A673 (cell line): ENCODE measurements around the gene MRPS17. TPM values are rescaled to one million over a fixed set of nuclear protein-coding genes. Genes with fewer than 3 reads are reported as not detected.
A peak's percentile ranks its signal among the peaks of the same experiment; 100 is the strongest.

ENCODE experiments used
- Bru-seq: library from RNA; stranded (reverse); fragments of 400-500 nt; gene quantifications from one replicate; lab custom pipeline; 2021; lab: Mats Ljungman, UMichigan
- BruChase-seq, 2 experiments: library from RNA; stranded (reverse); fragments of 400-500 nt; gene quantifications; one replicate each; lab custom pipeline; 2021; lab: Mats Ljungman, UMichigan
- BruUV-seq: library from RNA; stranded (reverse); fragments of 400-500 nt; replicated peaks from 2 replicates; lab custom pipeline; 2021; lab: Mats Ljungman, UMichigan
- CTCF ChIA-PET: fragments of 300-600 bp; sonication (Branson Sonifier 250); formaldehyde crosslinking; loops from one replicate; lab custom pipeline; 2022; ENCODE audit warnings: antibody characterized with exemption; lab: Charles Lee
- POLR2A ChIA-PET: fragments of 300-600 bp; sonication (Branson Sonifier 250); formaldehyde crosslinking; loops from one replicate; lab custom pipeline; 2022; ENCODE audit warnings: antibody characterized with exemption; ENCODE audit not compliant: low non-redundant PET; lab: Charles Lee
- DNase-seq: peaks from one replicate; pipeline ENCODE4 v3.0.0-alpha.2; 2015; ENCODE audit warnings: low spot score
- H3K27ac ChIP-seq: fragments of 200-600 bp; sonication (generic); 2 replicates; pipeline ENCODE4 v1.5.1; 2016; ENCODE audit warnings: mixed run types, low read depth, mild to moderate bottlenecking, mixed read lengths, antibody characterized with exemption, low read length; ENCODE audit not compliant: poor library complexity, severe bottlenecking
- H3K27me3 ChIP-seq: fragments of 200-600 bp; sonication (generic); replicated peaks from 2 replicates; pipeline ENCODE4 v1.6.1; 2017; ENCODE audit warnings: mixed run types, low read depth, mild to moderate bottlenecking, mixed read lengths, antibody characterized with exemption, low read length; ENCODE audit not compliant: insufficient read depth, poor library complexity
- H3K36me3 ChIP-seq: fragments of 200-600 bp; sonication (generic); 2 replicates; pipeline ENCODE4 v1.6.1; 2016; ENCODE audit warnings: mixed run types, mild to moderate bottlenecking, mixed read lengths, antibody characterized with exemption, low read length; ENCODE audit not compliant: insufficient read depth, poor library complexity, severe bottlenecking
- H3K4me1 ChIP-seq: fragments of 200-600 bp; sonication (generic); 2 replicates; pipeline ENCODE4 v1.6.1; 2017; ENCODE audit warnings: mixed run types, mild to moderate bottlenecking, mixed read lengths, antibody characterized with exemption, low read length; ENCODE audit not compliant: insufficient read depth, poor library complexity, severe bottlenecking
- H3K4me3 ChIP-seq: fragments of 200-600 bp; sonication (generic); 2 replicates; pipeline ENCODE4 v1.5.1; 2016; ENCODE audit warnings: low read depth, mixed run types, mild to moderate bottlenecking, mixed read lengths, low read length; ENCODE audit not compliant: poor library complexity, severe bottlenecking
- H3K9me3 ChIP-seq: fragments of 200-600 bp; sonication (generic); 2 replicates; pipeline ENCODE4 v1.6.1; 2016; ENCODE audit warnings: mixed run types, low read depth, mild to moderate bottlenecking, mixed read lengths, antibody characterized with exemption, low read length; ENCODE audit not compliant: poor library complexity, severe bottlenecking
- CTCF ChIP-seq: fragments of 300-800, 200-600 bp; sonication (generic); conservative IDR thresholded peaks from 2 replicates; pipeline ENCODE4 v1.5.1; 2017; ENCODE audit warnings: low read depth, mild to moderate bottlenecking, antibody characterized with exemption, low read length, moderate library complexity, mixed read lengths
- EZH2 ChIP-seq: fragments of 200-600 bp; sonication (generic); IDR thresholded peaks from 2 replicates; pipeline ENCODE4 v1.6.1; 2017; ENCODE audit warnings: borderline replicate concordance, low read depth, mild to moderate bottlenecking, mixed read lengths, antibody characterized with exemption, low read length; ENCODE audit not compliant: poor library complexity, severe bottlenecking
- intact Hi-C: fragments of 100-400 bp; cut with micrococcal nuclease; formaldehyde crosslinking; loops from one replicate; pipeline ENCODE4 v1.10.0; 2022; ENCODE audit not compliant: unreplicated experiment
- long read RNA-seq: library from polyadenylated mRNA; stranded (forward); transcript quantifications from one replicate; pipeline ENCODE4 v2.0.0, GENCODE V29; 2022
- total RNA-seq: library from RNA; stranded (reverse); gene quantifications from 2 replicates; pipeline ENCODE4 v1.2.3, GENCODE V29; 2021

Gene MRPS17
- total RNA-seq (23.3 and 29.1 TPM in 2 replicates), Bru-seq, nascent RNA (percentile 75 among the genes with signal in this experiment), BruChase-seq, experiment 1, labeled RNA remaining after a 2-hour chase (percentile 90 among the genes with signal in this experiment), BruChase-seq, experiment 2, labeled RNA remaining after a 6-hour chase (percentile 92 among the genes with signal in this experiment)
- long read RNA-seq, transcript MRPS17-201 (3 exons, 1,845 nt), result major isoform, 34 of 41 reads
- long read RNA-seq, partial matches to known transcripts, result 2 of 41 reads
- long read RNA-seq, other reads (novel, unspliced or antisense), result 5 of 41 reads

GRCh38 chr7:55951637-55952351 is at the start of gene MRPS17:
Gene MRPS17, plus strand, starts transcription at chr7:55951877. Its CDS starts 1,319 bp downstream, at chr7:55953196.
- ChIA-PET CTCF (no interaction called here), POLR2A (no interaction called here)

DNA sequence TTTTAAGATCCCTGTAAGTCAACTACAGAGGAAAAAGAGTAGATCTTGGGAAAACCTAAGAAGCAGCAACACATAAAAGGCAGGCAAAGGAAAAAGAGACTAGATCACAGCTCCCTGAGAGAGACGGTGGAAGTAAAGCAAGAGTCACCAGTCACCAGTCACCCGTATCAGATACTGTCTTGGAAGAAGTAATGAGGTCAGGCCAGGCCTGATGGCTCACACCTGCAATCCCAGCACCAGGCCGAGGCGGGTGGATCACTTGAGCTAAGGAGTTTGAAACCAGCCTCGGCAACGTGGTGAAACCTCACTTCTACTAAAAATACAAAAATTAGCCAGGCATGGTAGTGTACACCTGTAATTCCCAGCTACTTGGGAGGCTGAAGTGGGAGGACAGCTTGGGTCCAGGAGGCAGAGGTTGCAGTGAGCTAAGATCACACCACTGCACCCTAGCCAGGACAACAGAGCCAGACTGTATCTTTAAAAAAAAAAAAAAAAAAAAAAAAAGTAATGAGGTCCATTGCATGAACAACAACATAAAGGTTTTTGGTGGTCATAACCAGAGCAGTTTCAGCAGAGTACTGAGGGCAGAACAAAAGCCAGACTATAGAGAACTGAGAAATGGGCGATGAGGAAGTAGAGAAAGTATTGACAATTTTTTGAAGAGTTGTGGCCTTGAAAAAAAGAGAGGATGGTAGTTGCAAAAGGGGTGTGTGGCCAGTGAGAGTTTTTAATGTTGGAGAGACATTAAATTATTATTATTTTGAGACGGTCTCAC is 47.5 kb upstream of the MRPS17 start:
- Histone ChIP-seq H3K27me3 (no peaks in the 10 kb centered on the region), H3K9me3 (peaks cover 3% of the 10 kb centered on the region), H3K4me1 (no peaks in the 10 kb centered on the region), H3K36me3 (no peaks in the 10 kb centered on the region), H3K27ac (no peak overlapping the region), H3K4me3 (no peak overlapping the region)
- no TSS peak for BruUV-seq
- CTCF ChIA-PET, result no interaction called here
- intact Hi-C loops, result no loop called here
- POLR2A ChIA-PET, result no interaction called here
- TF ChIP-seq EZH2, result no peak
- TF ChIP-seq CTCF, result no peak
- no peak for DNase-seq

More at GRCh38 chr7:55951637-55952351, at the start of gene MRPS17:
- DNase-seq, result peak; percentile 90
- Histone ChIP-seq H3K27me3 (no peaks in the 10 kb centered on the region), H3K4me3 (peak within 1 kb of the TSS; percentile 53), H3K4me1 (no peaks in the 10 kb centered on the region), H3K36me3 (peaks cover 25% of the 10 kb centered on the region), H3K9me3 (no peaks in the 10 kb centered on the region), H3K27ac (peak within 1 kb of the TSS; percentile 58)
- intact Hi-C loops, result no loop called here
- TF ChIP-seq EZH2, result no peak
- no TSS peak for BruUV-seq

GRCh38 chr7:55912748-55913158 is 38.9 kb upstream of the MRPS17 start:
- ChIA-PET CTCF (no interaction called here), POLR2A (no interaction called here)
- peak; percentile 4 for DNase-seq
- no peaks in the 10 kb centered on the region for H3K4me1 ChIP-seq
- peak overlapping the region; percentile 38 for H3K27ac ChIP-seq
- intact Hi-C loops, result no loop called here
- no peaks in the 10 kb centered on the region for H3K27me3 ChIP-seq
- TF ChIP-seq EZH2, result no peak
- no peak for TF ChIP-seq CTCF
- no TSS peak for BruUV-seq
- H3K9me3 ChIP-seq, result no peaks in the 10 kb centered on the region
- no peak overlapping the region for H3K4me3 ChIP-seq
- peaks cover 4% of the 10 kb centered on the region for H3K36me3 ChIP-seq
